Endodermal cell (in vitro differentiated cells): ENCODE results near the gene MRTO4. TPM values are rescaled to one million over a fixed set of nuclear protein-coding genes. Genes with fewer than 3 reads are reported as not detected.
"Not testable (repeated sequence)": the region's sequence is repeated elsewhere in the genome, so short reads cannot be mapped to it uniquely, and the experiment has no call there.

Experiments used
- DNase-seq: peaks from one replicate; pipeline ENCODE4 v3.0.0-alpha.2; 2017
- H3K27ac ChIP-seq: 2 replicates; pipeline ENCODE4 v1.5.1; 2013; ENCODE audit warnings: mild to moderate bottlenecking, low read depth, low read length, moderate library complexity
- H3K27me3 ChIP-seq: 2 replicates; pipeline ENCODE4 v1.6.1; 2013; ENCODE audit warnings: mild to moderate bottlenecking, low read length, moderate library complexity; ENCODE audit not compliant: insufficient read depth, control insufficient read depth, poor library complexity, severe bottlenecking
- H3K36me3 ChIP-seq: 2 replicates; pipeline ENCODE4 v1.7.0; 2013; ENCODE audit warnings: mild to moderate bottlenecking, low read length, moderate library complexity; ENCODE audit not compliant: control insufficient read depth, insufficient read depth
- H3K4me1 ChIP-seq: one replicate; pipeline ENCODE4 v1.7.0; 2013; ENCODE audit warnings: low read length; ENCODE audit not compliant: control insufficient read depth, insufficient read depth
- H3K4me3 ChIP-seq: 2 replicates; pipeline ENCODE4 v1.5.1; 2013; ENCODE audit warnings: mild to moderate bottlenecking, low read length, moderate library complexity
- H3K9ac ChIP-seq: 2 replicates; pipeline ENCODE4 v1.6.1; 2013; ENCODE audit warnings: mild to moderate bottlenecking, low read length, moderate library complexity; ENCODE audit not compliant: poor library complexity, severe bottlenecking; ENCODE audit errors: extremely low read depth
- H3K9me3 ChIP-seq: 2 replicates; pipeline ENCODE4 v1.6.1; 2013; ENCODE audit warnings: mild to moderate bottlenecking, low read length, moderate library complexity; ENCODE audit not compliant: control insufficient read depth
- H3K27ac Mint-ChIP-seq: 2 replicates; pipeline ENCODE4 v1.8.0; 2020; ENCODE audit warnings: mixed read lengths
- H3K27me3 Mint-ChIP-seq: 2 replicates; pipeline ENCODE4 v1.8.0; 2021; ENCODE audit warnings: mild to moderate bottlenecking, mixed read lengths; ENCODE audit not compliant: insufficient read depth
- H3K36me3 Mint-ChIP-seq: 2 replicates; pipeline ENCODE4 v1.8.0; 2020; ENCODE audit warnings: low read depth, mixed read lengths
- H3K4me1 Mint-ChIP-seq: 2 replicates; pipeline ENCODE4 v1.8.0; 2020; ENCODE audit warnings: mixed read lengths
- H3K4me3 Mint-ChIP-seq: 2 replicates; pipeline ENCODE4 v1.8.0; 2020; ENCODE audit warnings: mild to moderate bottlenecking, moderate library complexity, mixed read lengths
- H3K9me3 Mint-ChIP-seq: 2 replicates; pipeline ENCODE4 v1.8.0; 2020; ENCODE audit warnings: mild to moderate bottlenecking, mixed read lengths
- CTCF ChIP-seq: fragments of 200-600 bp; sonication (generic); conservative IDR thresholded peaks from 2 replicates; pipeline ENCODE4 v1.5.0; 2021; ENCODE audit warnings: antibody characterized with exemption, mild to moderate bottlenecking
- WGBS, 2 experiments: methylation state at CpG; one replicate each; pipeline versions ENCODE4 v1.1.5 to v1.1.7; 2013; ENCODE audit warnings: missing lambda C conversion rate in 2 of 2, mixed read lengths in 1 of 2; ENCODE audit not compliant: insufficient coverage in 1 of 2, insufficient read length in 1 of 2; 5-methylcytosine and 5-hydroxymethylcytosine counted together
- total RNA-seq, 2 donors: library from RNA; stranded (reverse); fragmentation: NEBNext Ultra II Directional in 1 of 2; extraction: Animal tissue kit (Norgen Biotek cat#: 25700) in 1 of 2; gene quantifications; 2 replicates in 1 of 2; 3 replicates in 1 of 2; pipeline ENCODE4 v1.2.1, GENCODE V29; 2021

The MRTO4 gene
- total RNA-seq, 2 donors from 2014 or later: 37.7 to 44.5 TPM

GRCh38 chr1:19262744-19263143, 11.1 kb downstream of the MRTO4 start:
- H3K27ac ChIP-seq: no peak overlapping the region
- no peaks in the 10 kb centered on the region for H3K27me3 ChIP-seq
- H3K36me3 ChIP-seq: peaks cover 24% of the 10 kb centered on the region
- DNase-seq: no peak
- Mint-ChIP-seq H3K27ac (no peak overlapping the region), H3K27me3 (no peaks in the 10 kb centered on the region), H3K9me3 (no peaks in the 10 kb centered on the region), H3K36me3 (peaks cover 21% of the 10 kb centered on the region), H3K4me3 (no peak overlapping the region), H3K4me1 (no peaks in the 10 kb centered on the region)
- H3K4me3 ChIP-seq: no peak overlapping the region
- WGBS, 2 experiments: 93 to 100% methylated on average over 1 to 5 of the region's 5 CpGs
- H3K4me1 ChIP-seq: no peaks in the 10 kb centered on the region
- no peaks in the 10 kb centered on the region for H3K9me3 ChIP-seq
- no peak overlapping the region for H3K9ac ChIP-seq
- TF ChIP-seq CTCF: no peak

GRCh38 chr1:19268445-19268844, 16.8 kb downstream of the MRTO4 start:
- no peak for TF ChIP-seq CTCF
- Histone ChIP-seq H3K36me3 (no peaks in the 10 kb centered on the region), H3K27me3 (peaks cover 10% of the 10 kb centered on the region), H3K27ac (no peak overlapping the region), H3K9me3 (no peaks in the 10 kb centered on the region), H3K4me3 (no peak overlapping the region), H3K9ac (no peak overlapping the region), H3K4me1 (no peaks in the 10 kb centered on the region)
- H3K4me3 Mint-ChIP-seq: no peak overlapping the region
- H3K27ac Mint-ChIP-seq: no peak overlapping the region
- DNase-seq: no peak
- H3K27me3 Mint-ChIP-seq: peaks cover 7% of the 10 kb centered on the region
- H3K9me3 Mint-ChIP-seq: no peaks in the 10 kb centered on the region
- no peaks in the 10 kb centered on the region for H3K4me1 Mint-ChIP-seq
- 79 to 85% methylated on average over 7 to 11 of the region's 11 CpGs for WGBS, 2 experiments
- H3K36me3 Mint-ChIP-seq: no peaks in the 10 kb centered on the region

- H3K9ac ChIP-seq, H3K27ac Mint-ChIP-seq, H3K36me3 ChIP-seq, H3K4me1 Mint-ChIP-seq, H3K4me1 ChIP-seq, H3K4me3 ChIP-seq, H3K4me3 Mint-ChIP-seq, H3K9me3 Mint-ChIP-seq, H3K27ac ChIP-seq, H3K36me3 Mint-ChIP-seq, H3K9me3 ChIP-seq: not testable (repeated sequence)
- H3K27me3 Mint-ChIP-seq: peaks cover 15% of the 10 kb centered on the region
- H3K27me3 ChIP-seq: peaks cover 22% of the 10 kb centered on the region
- TF ChIP-seq CTCF: peak; percentile 63
- 62 to 75% methylated on average over 2 to 9 of the region's 9 CpGs for WGBS, 2 experiments
- peak; percentile 76 for DNase-seq
Observed at GRCh38 chr1:19269427-19270342, 18.1 kb downstream of the MRTO4 start.

GRCh38 chr1:19270343-19270730, 18.7 kb downstream of the MRTO4 start:
- not testable (repeated sequence) for H3K27ac Mint-ChIP-seq, H3K36me3 Mint-ChIP-seq, H3K36me3 ChIP-seq, H3K9ac ChIP-seq, H3K4me1 ChIP-seq, DNase-seq, H3K4me3 Mint-ChIP-seq, H3K4me3 ChIP-seq, H3K27ac ChIP-seq, H3K4me1 Mint-ChIP-seq, H3K9me3 ChIP-seq, H3K9me3 Mint-ChIP-seq
- H3K27me3 Mint-ChIP-seq: peaks cover 16% of the 10 kb centered on the region
- 92% methylated on average over 6 of the region's 6 CpGs; no CpG with 5 or more reads in 1 of the 2 experiments for WGBS, 2 experiments
- peaks cover 29% of the 10 kb centered on the region for H3K27me3 ChIP-seq
